VCaP (cell line): Measurements from ENCODE around the gene PTPRN2.
"Not testable (repeated sequence)": the region's sequence is repeated elsewhere in the genome, so short reads cannot be mapped to it uniquely, and the experiment has no call there.

Experiments
- H3K27ac ChIP-seq: fragments of 450-650 bp; 2 replicates; pipeline ENCODE4 v1.5.1; 2017
- CTCF ChIP-seq: fragments of 450-650 bp; conservative IDR thresholded peaks from 2 replicates; pipeline ENCODE4 v1.5.1; 2017; ENCODE audit warnings: mild to moderate bottlenecking, moderate library complexity

The PTPRN2 gene

GRCh38 chr7:158150234-158150633, 437.4 kb downstream of the PTPRN2 start:
- no peak for TF ChIP-seq CTCF
- no peak overlapping the region for H3K27ac ChIP-seq

GRCh38 chr7:158147431-158147830, 440.2 kb downstream of the PTPRN2 start:
- not testable (repeated sequence) for H3K27ac ChIP-seq

- TF ChIP-seq CTCF, result no peak
- H3K27ac ChIP-seq, result no peak overlapping the region
Observed at GRCh38 chr7:158145370-158145769, 442.3 kb downstream of the PTPRN2 start.

GRCh38 chr7:158143196-158144120, 444.2 kb downstream of the PTPRN2 start:
- no peak overlapping the region for H3K27ac ChIP-seq
- TF ChIP-seq CTCF, result no peak

GRCh38 chr7:158142657-158143056, 445.0 kb downstream of the PTPRN2 start:
- TF ChIP-seq CTCF, result no peak
- no peak overlapping the region for H3K27ac ChIP-seq

- TF ChIP-seq CTCF, result no peak
- H3K27ac ChIP-seq, result no peak overlapping the region
Observed at GRCh38 chr7:158141806-158142518, 445.7 kb downstream of the PTPRN2 start.

GRCh38 chr7:158141221-158141582, 446.4 kb downstream of the PTPRN2 start:
- no peak overlapping the region for H3K27ac ChIP-seq
- TF ChIP-seq CTCF, result no peak
